ENCODE measurements around the gene GRAP2. TPM values are rescaled to one million over a fixed set of nuclear protein-coding genes. Genes with fewer than 3 reads are reported as not detected.

The GRAP2 gene
- total RNA-seq, 1 donor from 2014 or later = 0.24 TPM

DNA sequence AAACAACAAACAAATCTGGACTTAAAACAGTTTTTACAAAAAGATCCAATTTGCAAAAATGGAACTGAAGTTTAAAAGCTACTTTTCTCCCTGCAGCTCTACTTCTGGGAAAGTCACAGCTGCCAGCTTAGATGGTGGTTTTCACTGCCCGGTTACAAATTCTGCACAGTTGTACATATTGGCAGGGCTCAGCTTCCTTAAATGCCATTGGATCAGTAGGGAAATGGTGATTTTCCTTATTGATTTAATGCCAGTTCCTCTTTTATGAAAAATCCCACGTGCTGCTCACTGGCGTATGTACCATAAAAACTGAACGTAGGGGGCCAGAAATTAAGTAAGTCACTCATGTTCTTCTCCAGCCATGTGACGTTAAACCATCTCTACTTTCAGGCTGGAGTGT lies 22.8 kb downstream of the GRAP2 start:
- Mint-ChIP-seq H3K27ac (no peak overlapping the region), H3K4me3 (no peak overlapping the region), H3K9me3 (no peaks in the 10 kb centered on the region), H3K4me1 (ENCODE audit: unreplicated experiment) (peaks cover 3% of the 10 kb centered on the region), H3K27me3 (peaks cover 31% of the 10 kb centered on the region), H3K36me3 (no peaks in the 10 kb centered on the region)
- TF ChIP-seq CTCF (conservative IDR thresholded peaks at IDR 0.05) = no peak
- no peak for DNase-seq (ENCODE audit: extremely low spot score, unreplicated experiment)

DNA sequence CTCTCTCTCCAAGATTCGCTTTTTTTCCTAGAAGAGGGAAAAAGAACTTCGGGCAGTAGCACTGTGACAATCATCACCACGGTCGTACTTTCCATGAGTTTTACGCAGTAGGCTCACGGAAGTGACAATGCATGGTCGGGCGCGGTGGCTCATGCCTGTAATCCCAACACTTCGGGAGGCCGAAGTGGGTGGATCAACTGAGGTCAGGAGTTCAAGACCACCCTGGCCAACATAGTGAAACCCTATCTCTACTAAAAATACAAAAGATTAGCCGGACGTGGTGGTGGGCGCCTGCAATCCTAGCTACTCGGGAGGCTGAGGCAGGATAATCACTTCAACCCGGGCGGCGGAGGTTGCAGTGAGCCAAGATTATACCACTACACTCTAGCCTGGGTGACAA lies 23.4 kb downstream of the GRAP2 start:
- H3K27me3 Mint-ChIP-seq = peaks cover 31% of the 10 kb centered on the region
- no peak overlapping the region for H3K4me3 Mint-ChIP-seq
- H3K4me1 Mint-ChIP-seq (ENCODE audit: unreplicated experiment) = peaks cover 3% of the 10 kb centered on the region
- TF ChIP-seq CTCF (conservative IDR thresholded peaks at IDR 0.05) = no peak
- no peak for DNase-seq (ENCODE audit: extremely low spot score, unreplicated experiment)
- H3K36me3 Mint-ChIP-seq = no peaks in the 10 kb centered on the region
- no peaks in the 10 kb centered on the region for H3K9me3 Mint-ChIP-seq
- H3K27ac Mint-ChIP-seq = no peak overlapping the region

DNA sequence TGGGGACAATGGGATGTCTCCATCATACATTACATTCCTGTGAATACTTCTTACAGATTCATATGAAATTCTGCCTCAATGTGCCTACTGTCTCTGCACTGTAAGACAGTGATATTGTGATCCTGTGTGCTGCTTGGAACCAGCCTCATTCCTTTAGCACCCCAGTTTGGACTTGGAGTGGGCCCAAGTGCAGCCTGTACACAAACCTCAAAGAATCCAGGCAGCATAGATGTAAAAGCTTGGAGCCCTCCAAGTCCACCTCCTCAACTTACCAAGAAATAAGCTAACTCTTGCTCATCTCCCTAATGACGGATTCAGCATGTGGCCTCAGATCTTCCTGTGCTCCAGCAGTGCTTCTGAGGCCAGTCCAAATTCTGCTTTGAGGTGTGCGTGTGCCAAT lies 24.4 kb downstream of the GRAP2 start:
- Mint-ChIP-seq H3K27me3 (peaks cover 27% of the 10 kb centered on the region), H3K27ac (no peak overlapping the region), H3K4me1 (ENCODE audit: unreplicated experiment) (peaks cover 3% of the 10 kb centered on the region), H3K9me3 (no peaks in the 10 kb centered on the region), H3K4me3 (no peak overlapping the region), H3K36me3 (no peaks in the 10 kb centered on the region)
- TF ChIP-seq CTCF (conservative IDR thresholded peaks at IDR 0.05) = no peak
- DNase-seq (ENCODE audit: extremely low spot score, unreplicated experiment) = no peak

GRCh38 chr22:39925909-39926679 lies 25.2 kb downstream of the GRAP2 start:
- no peak for TF ChIP-seq CTCF (conservative IDR thresholded peaks at IDR 0.05)
- no peaks in the 10 kb centered on the region for H3K4me1 Mint-ChIP-seq (ENCODE audit: unreplicated experiment)
- no peak for DNase-seq (ENCODE audit: extremely low spot score, unreplicated experiment)
- H3K36me3 Mint-ChIP-seq = no peaks in the 10 kb centered on the region
- no peak overlapping the region for H3K27ac Mint-ChIP-seq
- H3K9me3 Mint-ChIP-seq = no peaks in the 10 kb centered on the region
- peaks cover 25% of the 10 kb centered on the region for H3K27me3 Mint-ChIP-seq
- H3K4me3 Mint-ChIP-seq = no peak overlapping the region

- peaks cover 25% of the 10 kb centered on the region for H3K27me3 Mint-ChIP-seq
- no peaks in the 10 kb centered on the region for H3K4me1 Mint-ChIP-seq (ENCODE audit: unreplicated experiment)
- H3K36me3 Mint-ChIP-seq = no peaks in the 10 kb centered on the region
Observed at GRCh38 chr22:39926753-39927152, 25.9 kb downstream of the GRAP2 start.

More at GRCh38 chr22:39926753-39927152, 25.9 kb downstream of the GRAP2 start:
- Mint-ChIP-seq H3K9me3 (no peaks in the 10 kb centered on the region), H3K4me3 (no peak overlapping the region), H3K27ac (no peak overlapping the region)
- no peak for DNase-seq (ENCODE audit: extremely low spot score, unreplicated experiment)
- no peak for TF ChIP-seq CTCF (conservative IDR thresholded peaks at IDR 0.05)

Measured in type B pancreatic cell (in vitro differentiated cells).